Type B pancreatic cell (in vitro differentiated cells): ENCODE measurements around the gene NEK5. TPM values are rescaled to one million over a fixed set of nuclear protein-coding genes. Genes with fewer than 3 reads are reported as not detected.

ENCODE experiments used
- DNase-seq: peaks from one replicate; pipeline ENCODE4 v3.0.0; 2021; ENCODE audit warnings: mixed read lengths; ENCODE audit not compliant: unreplicated experiment; ENCODE audit errors: extremely low spot score
- H3K27ac Mint-ChIP-seq: 2 replicates; pipeline ENCODE4 v1.8.0; 2021; ENCODE audit warnings: mild to moderate bottlenecking, mixed read lengths
- H3K27me3 Mint-ChIP-seq: 2 replicates; pipeline ENCODE4 v1.8.0; 2021; ENCODE audit warnings: mixed read lengths
- H3K36me3 Mint-ChIP-seq: 2 replicates; pipeline ENCODE4 v1.8.0; 2021; ENCODE audit warnings: mixed read lengths
- H3K4me1 Mint-ChIP-seq: one replicate; pipeline ENCODE4 v1.8.0; 2021; ENCODE audit warnings: mixed read lengths; ENCODE audit not compliant: unreplicated experiment
- H3K4me3 Mint-ChIP-seq: 2 replicates; pipeline ENCODE4 v1.8.0; 2021; ENCODE audit warnings: mild to moderate bottlenecking, mixed read lengths
- H3K9me3 Mint-ChIP-seq: 2 replicates; pipeline ENCODE4 v1.8.0; 2021; ENCODE audit warnings: mixed read lengths
- CTCF ChIP-seq: fragments of 200-600 bp; sonication (generic); conservative IDR thresholded peaks from 2 replicates; pipeline ENCODE4 v1.5.0; 2021; ENCODE audit warnings: antibody characterized with exemption, mild to moderate bottlenecking
- total RNA-seq: library from RNA; stranded (reverse); gene quantifications from 2 replicates; pipeline ENCODE4 v1.2.1, GENCODE V29; 2021; ENCODE audit warnings: low replicate concordance

NEK5 gene
- total RNA-seq, 1 donor from 2014 or later = 5.2 TPM

- no peak overlapping the region for H3K27ac Mint-ChIP-seq
- H3K4me1 Mint-ChIP-seq = peaks cover 25% of the 10 kb centered on the region
- H3K4me3 Mint-ChIP-seq = no peak overlapping the region
- no peak for TF ChIP-seq CTCF
- no peaks in the 10 kb centered on the region for H3K9me3 Mint-ChIP-seq
- DNase-seq = no peak
- peaks cover 4% of the 10 kb centered on the region for H3K36me3 Mint-ChIP-seq
- H3K27me3 Mint-ChIP-seq = peaks cover under 1% of the 10 kb centered on the region
Observed at GRCh38 chr13:52004511-52005170, 124.2 kb downstream of the NEK5 start.

GRCh38 chr13:52003541-52003940 is 125.3 kb downstream of the NEK5 start:
- H3K27ac Mint-ChIP-seq = no peak overlapping the region
- H3K36me3 Mint-ChIP-seq = no peaks in the 10 kb centered on the region
- no peak for DNase-seq
- peaks cover 36% of the 10 kb centered on the region for H3K4me1 Mint-ChIP-seq
- H3K4me3 Mint-ChIP-seq = no peak overlapping the region
- H3K9me3 Mint-ChIP-seq = no peaks in the 10 kb centered on the region
- no peaks in the 10 kb centered on the region for H3K27me3 Mint-ChIP-seq
- TF ChIP-seq CTCF = no peak

GRCh38 chr13:52002361-52002760 is 126.5 kb downstream of the NEK5 start:
- DNase-seq = no peak
- H3K4me3 Mint-ChIP-seq = no peak overlapping the region
- no peaks in the 10 kb centered on the region for H3K9me3 Mint-ChIP-seq
- TF ChIP-seq CTCF = no peak
- H3K27ac Mint-ChIP-seq = no peak overlapping the region
- peaks cover 45% of the 10 kb centered on the region for H3K4me1 Mint-ChIP-seq
- no peaks in the 10 kb centered on the region for H3K36me3 Mint-ChIP-seq
- H3K27me3 Mint-ChIP-seq = no peaks in the 10 kb centered on the region

GRCh38 chr13:52001120-52001731 is 127.6 kb downstream of the NEK5 start:
- TF ChIP-seq CTCF = peak; percentile 75
- DNase-seq = no peak
- H3K4me3 Mint-ChIP-seq = no peak overlapping the region
- peak overlapping the region; percentile 13 for H3K27ac Mint-ChIP-seq
- H3K9me3 Mint-ChIP-seq = no peaks in the 10 kb centered on the region
- H3K27me3 Mint-ChIP-seq = no peaks in the 10 kb centered on the region
- no peaks in the 10 kb centered on the region for H3K36me3 Mint-ChIP-seq
- H3K4me1 Mint-ChIP-seq = peaks cover 50% of the 10 kb centered on the region

GRCh38 chr13:51999921-52000320 is 129.0 kb downstream of the NEK5 start:
- TF ChIP-seq CTCF = no peak
- Mint-ChIP-seq H3K9me3 (no peaks in the 10 kb centered on the region), H3K27ac (peak overlapping the region; percentile 73), H3K36me3 (no peaks in the 10 kb centered on the region), H3K27me3 (no peaks in the 10 kb centered on the region), H3K4me3 (peak overlapping the region; percentile 50), H3K4me1 (peaks cover 55% of the 10 kb centered on the region)
- DNase-seq = no peak
